Forelimb muscle (tissue), 1 donor: ENCODE data around the gene TUBA1C. TPM values are rescaled to one million over a fixed set of nuclear protein-coding genes. Genes with fewer than 3 reads are reported as not detected.
"Not testable (repeated sequence)": the region's sequence is repeated elsewhere in the genome, so short reads cannot be mapped to it uniquely, and the experiment has no call there.

Source experiments
- DNase-seq: peaks from one replicate; pipeline ENCODE4 v3.0.0-alpha.2; 2013; ENCODE audit warnings: low read depth
- polyA plus RNA-seq: library from polyadenylated mRNA; unstranded; fragments of 120-200 nt; gene quantifications from one replicate; pipeline ENCODE4 v1.2.1, GENCODE V29; 2013; ENCODE audit not compliant: insufficient read length

Gene TUBA1C
- polyA plus RNA-seq, 1 donor = 52.3 TPM

DNA sequence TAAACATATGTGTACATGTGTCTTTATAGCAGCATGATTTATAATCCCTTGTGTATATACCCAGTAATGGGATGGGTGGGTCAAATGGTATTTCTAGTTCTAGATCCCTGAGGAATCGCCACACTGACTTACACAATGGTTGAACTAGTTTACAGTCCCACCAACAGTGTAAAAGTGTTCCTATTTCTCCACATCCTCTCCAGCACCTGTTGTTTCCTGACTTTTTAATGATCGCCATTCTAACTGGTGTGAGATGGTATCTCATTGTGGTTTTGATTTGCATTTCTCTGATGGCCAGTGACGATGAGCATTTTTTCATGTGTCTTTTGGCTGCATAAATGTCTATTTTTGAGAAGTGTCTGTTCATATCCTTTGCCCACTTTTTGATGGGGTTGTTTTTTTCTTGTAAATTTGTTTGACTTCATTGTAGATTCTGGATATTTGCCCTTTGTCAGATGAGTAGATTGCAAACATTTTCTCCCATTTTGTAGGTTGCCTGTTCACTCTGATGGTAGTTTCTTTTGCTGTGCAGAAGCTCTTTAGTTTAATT is 45.6 kb downstream of the TUBA1C start:
- DNase-seq = not testable (repeated sequence)

- no peak for DNase-seq
Observed at GRCh38 chr12:49314811-49315210, 49.9 kb downstream of the TUBA1C start.

GRCh38 chr12:49317118-49317517 is 52.2 kb downstream of the TUBA1C start:
- DNase-seq = not testable (repeated sequence)

GRCh38 chr12:49320411-49321103 is 55.7 kb downstream of the TUBA1C start:
- DNase-seq = not testable (repeated sequence)

DNA sequence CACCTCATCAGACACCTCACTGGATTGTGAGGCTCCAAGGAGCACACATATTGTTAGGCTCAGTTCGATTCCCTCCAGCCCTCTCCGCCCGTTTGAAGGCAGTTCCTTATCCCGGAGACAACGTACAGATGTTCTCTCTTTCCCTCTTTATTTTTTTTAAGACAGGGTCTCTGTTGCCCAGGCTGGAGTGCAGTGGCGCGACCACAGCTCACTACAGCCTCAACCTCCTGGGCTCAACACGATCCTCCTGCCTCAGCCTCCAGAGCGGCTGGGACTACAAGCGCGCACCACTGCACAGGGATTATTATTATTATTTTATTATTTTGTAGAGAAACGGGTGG is 57.5 kb downstream of the TUBA1C start:
- DNase-seq = no peak

GRCh38 chr12:49322708-49323523 is 58.0 kb downstream of the TUBA1C start, which contains the start of gene TROAP:
TSS of gene TROAP (plus strand) at chr12:49323255. CDS start at chr12:49323609, 354 bp downstream.
- DNase-seq = peak; percentile 98

GRCh38 chr12:49323524-49324097 is 58.7 kb downstream of the TUBA1C start:
- no peak for DNase-seq

Other genes with a start within 250 kb of the TUBA1C start
- gene PRKAG1, start 246.3 kb upstream of the TUBA1C start, polyA plus RNA-seq = 60.2 TPM
- 40.0 TPM for gene KMT2D, start 204.3 kb upstream of the TUBA1C start, polyA plus RNA-seq
- 1.6 TPM for gene RHEBL1, start 195.1 kb upstream of the TUBA1C start, polyA plus RNA-seq
- 0.82 TPM for gene DHH, start 170.3 kb upstream of the TUBA1C start, polyA plus RNA-seq
- gene LMBR1L, start 154.2 kb upstream of the TUBA1C start, polyA plus RNA-seq = 43.8 TPM
- gene TUBA1B, start 133.7 kb upstream of the TUBA1C start, polyA plus RNA-seq = 831 TPM
- 603 TPM for gene TUBA1A, start 76.0 kb upstream of the TUBA1C start, polyA plus RNA-seq
- gene PRPH, start 30.1 kb downstream of the TUBA1C start, polyA plus RNA-seq = 1.7 TPM
- gene TROAP, start 58.2 kb downstream of the TUBA1C start, polyA plus RNA-seq = 11.4 TPM
- 0.06 TPM for gene C1QL4, start 72.1 kb downstream of the TUBA1C start, polyA plus RNA-seq
- gene DNAJC22, start 81.8 kb downstream of the TUBA1C start, polyA plus RNA-seq = 0.09 TPM
- 29.4 TPM for gene SPATS2, start 102.4 kb downstream of the TUBA1C start, polyA plus RNA-seq